ENCODE results near the gene FXYD5. TPM values are rescaled to one million over a fixed set of nuclear protein-coding genes. Genes with fewer than 3 reads are reported as not detected.

Gene FXYD5
- total RNA-seq, 4 donors from 2014 or later = 5.2 to 23.3 (median 14.3) TPM

GRCh38 chr19:35119091-35119490 is 35.4 kb upstream of the FXYD5 start:
- Histone ChIP-seq H3K4me1 (peaks cover 19 to 35% of the 10 kb centered on the region in 2 donors), H3K27me3 (no peaks in the 10 kb centered on the region), H3K9me3 (no peaks in the 10 kb centered on the region), H3K27ac (peak overlapping the region in 3 of 4 donors; percentile 7 to 93 (median 75)), H3K4me3 (no peak overlapping the region), H3K36me3 (no peaks in the 10 kb centered on the region)
- ATAC-seq = no peak
- DNase-seq = no peak
- TF ChIP-seq CTCF (IDR thresholded peaks at IDR 0.05 in 4 of 5, conservative IDR thresholded peaks at IDR 0.05 in 1 of 5) = no peak
- no peak for TF ChIP-seq POLR2A (IDR thresholded peaks at IDR 0.05)
- intact Hi-C loops (cut with DNase I; ENCODE audit: low total_unique reads) = no loop called here
- in situ Hi-C loops (cut with MboI; ENCODE audit: low sequenced_read_pairs in 4 of 4) = no loop called here

DNA sequence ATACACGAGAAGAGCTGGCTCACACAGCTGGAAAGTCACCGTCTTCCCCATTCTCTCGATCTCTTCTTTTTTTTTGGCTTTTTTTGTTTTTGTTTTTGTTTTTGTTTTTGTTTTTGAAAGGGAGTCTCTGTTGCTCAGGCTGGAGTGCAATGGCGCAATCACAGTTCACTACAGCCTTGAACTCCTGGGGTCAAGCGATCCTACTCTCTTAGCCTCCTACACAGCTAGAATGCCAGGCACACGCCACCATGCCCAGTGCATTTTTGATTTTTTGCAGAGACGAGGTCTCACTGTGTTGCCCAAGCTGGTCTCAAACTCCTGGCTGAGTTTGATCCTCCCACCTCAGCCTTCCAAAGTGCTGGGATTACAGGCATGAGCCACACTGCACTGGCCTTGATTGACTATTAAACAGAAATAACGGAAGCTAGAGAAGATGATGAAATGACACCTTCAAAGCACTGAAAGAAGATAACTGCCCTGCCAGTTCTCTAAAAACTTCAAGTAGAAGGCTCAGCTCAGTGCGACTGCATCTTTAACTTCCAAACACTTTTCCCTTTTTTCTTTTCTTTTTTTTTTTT is 34.9 kb upstream of the FXYD5 start:
- H3K27ac ChIP-seq = peak overlapping the region; percentile 48 to 93 (median 83)
- TF ChIP-seq CTCF (IDR thresholded peaks at IDR 0.05 in 4 of 5, conservative IDR thresholded peaks at IDR 0.05 in 1 of 5) (no peak), POLR2A (IDR thresholded peaks at IDR 0.05) (no peak)

GRCh38 chr19:35120492-35120891 is 34.0 kb upstream of the FXYD5 start:
- H3K4me1 ChIP-seq = peaks cover 21 to 33% of the 10 kb centered on the region in 2 donors
- H3K4me3 ChIP-seq = no peak overlapping the region
- peak overlapping the region; percentile 60 to 93 (median 92) for H3K27ac ChIP-seq
- peak; percentile 8 for ATAC-seq
- H3K36me3 ChIP-seq = no peaks in the 10 kb centered on the region
- TF ChIP-seq CTCF (IDR thresholded peaks at IDR 0.05 in 4 of 5, conservative IDR thresholded peaks at IDR 0.05 in 1 of 5) (no peak), POLR2A (IDR thresholded peaks at IDR 0.05) (no peak)
- in situ Hi-C loops (cut with MboI; ENCODE audit: low sequenced_read_pairs in 4 of 4) = no loop called here
- peak in 1 of 2 donors; percentile 56 for DNase-seq
- intact Hi-C loops (cut with DNase I; ENCODE audit: low total_unique reads) = no loop called here
- no peaks in the 10 kb centered on the region for H3K27me3 ChIP-seq
- no peaks in the 10 kb centered on the region for H3K9me3 ChIP-seq

More for the DNA sequence above, 34.9 kb upstream of the FXYD5 start:
- ATAC-seq (no peak), DNase-seq (no peak)
- H3K36me3 ChIP-seq = no peaks in the 10 kb centered on the region
- H3K9me3 ChIP-seq = no peaks in the 10 kb centered on the region
- no peak overlapping the region for H3K4me3 ChIP-seq
- intact Hi-C loops (cut with DNase I; ENCODE audit: low total_unique reads) = no loop called here
- in situ Hi-C loops (cut with MboI; ENCODE audit: low sequenced_read_pairs in 4 of 4) = no loop called here
- peaks cover 19 to 33% of the 10 kb centered on the region in 2 donors for H3K4me1 ChIP-seq
- no peaks in the 10 kb centered on the region for H3K27me3 ChIP-seq

GRCh38 chr19:35120898-35121297 is 33.6 kb upstream of the FXYD5 start:
- H3K4me1 ChIP-seq = peaks cover 21 to 37% of the 10 kb centered on the region in 2 donors
- no peak overlapping the region for H3K4me3 ChIP-seq
- H3K27ac ChIP-seq = peak overlapping the region; percentile 60 to 93 (median 92)
- no peaks in the 10 kb centered on the region for H3K36me3 ChIP-seq
- DNase-seq (no peak), ATAC-seq (no peak)
- H3K27me3 ChIP-seq = no peaks in the 10 kb centered on the region
- TF ChIP-seq CTCF (IDR thresholded peaks at IDR 0.05 in 4 of 5, conservative IDR thresholded peaks at IDR 0.05 in 1 of 5) (no peak), POLR2A (IDR thresholded peaks at IDR 0.05) (no peak)
- no peaks in the 10 kb centered on the region for H3K9me3 ChIP-seq
- in situ Hi-C loops (cut with MboI; ENCODE audit: low sequenced_read_pairs in 4 of 4) = no loop called here
- intact Hi-C loops (cut with DNase I; ENCODE audit: low total_unique reads) = no loop called here
